ENCODE results near the gene ANXA11. TPM values are rescaled to one million over a fixed set of nuclear protein-coding genes. Genes with fewer than 3 reads are reported as not detected.
"Not testable (repeated sequence)": the region's sequence is repeated elsewhere in the genome, so short reads cannot be mapped to it uniquely, and the experiment has no call there.

The ANXA11 gene
- total and polyA plus RNA-seq, 2 of the 8 experiments (the other 6 are each of a cell fraction or from before 2014, with no cell fraction given): 40.5 to 84.9 TPM

DNA sequence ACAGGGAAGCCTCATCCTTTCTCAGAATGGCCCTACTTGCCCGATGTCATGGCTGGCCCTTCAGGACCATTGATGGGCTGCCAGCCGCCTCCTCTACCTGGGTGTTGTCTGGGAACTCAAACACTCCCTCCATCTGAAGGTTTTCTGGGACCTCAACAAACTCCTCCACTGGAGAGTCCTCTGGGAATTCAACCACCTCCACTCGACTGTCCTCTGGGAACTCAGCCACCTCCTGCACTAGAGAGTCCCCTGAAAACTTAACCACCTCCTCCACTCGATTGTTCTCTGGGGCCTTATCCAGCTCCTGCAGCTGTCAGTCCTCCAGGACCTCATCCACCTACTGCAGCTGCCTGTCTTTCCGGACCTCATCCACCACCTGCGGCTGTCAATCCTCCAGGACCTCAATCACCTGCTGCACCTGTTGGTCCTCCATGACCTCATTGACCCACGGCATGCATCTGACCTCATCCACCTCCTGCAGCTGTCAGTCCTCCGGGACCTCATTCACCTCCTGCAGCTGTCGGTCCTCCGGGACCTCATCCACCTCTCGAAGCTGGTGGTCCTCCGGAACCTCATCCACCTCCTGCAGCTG is 47.1 kb upstream of the ANXA11 start (continued):
- TF ChIP-seq CBX5 (IDR thresholded peaks at IDR 0.05; ENCODE audit: low read depth, low read length): no peak
- TF ChIP-seq CHD1 (IDR thresholded peaks at IDR 0.05; ENCODE audit: low read depth, low read length): no peak
- TF ChIP-seq GTF2F1 (IDR thresholded peaks at IDR 0.05; ENCODE audit: borderline replicate concordance, low read depth, low read length): no peak
- TF ChIP-seq SIN3A (conservative IDR thresholded peaks at IDR 0.05 in 1 of 2, IDR thresholded peaks at IDR 0.05 in 1 of 2; ENCODE audit: low read depth in 1 of 2, low read length in 2 of 2): no peak
- no peak for TF ChIP-seq SIRT6 (IDR thresholded peaks at IDR 0.05; ENCODE audit: low read length)
- TF ChIP-seq EGR1 (IDR thresholded peaks at IDR 0.05; ENCODE audit: borderline replicate concordance, low read depth, low read length): no peak

DNA sequence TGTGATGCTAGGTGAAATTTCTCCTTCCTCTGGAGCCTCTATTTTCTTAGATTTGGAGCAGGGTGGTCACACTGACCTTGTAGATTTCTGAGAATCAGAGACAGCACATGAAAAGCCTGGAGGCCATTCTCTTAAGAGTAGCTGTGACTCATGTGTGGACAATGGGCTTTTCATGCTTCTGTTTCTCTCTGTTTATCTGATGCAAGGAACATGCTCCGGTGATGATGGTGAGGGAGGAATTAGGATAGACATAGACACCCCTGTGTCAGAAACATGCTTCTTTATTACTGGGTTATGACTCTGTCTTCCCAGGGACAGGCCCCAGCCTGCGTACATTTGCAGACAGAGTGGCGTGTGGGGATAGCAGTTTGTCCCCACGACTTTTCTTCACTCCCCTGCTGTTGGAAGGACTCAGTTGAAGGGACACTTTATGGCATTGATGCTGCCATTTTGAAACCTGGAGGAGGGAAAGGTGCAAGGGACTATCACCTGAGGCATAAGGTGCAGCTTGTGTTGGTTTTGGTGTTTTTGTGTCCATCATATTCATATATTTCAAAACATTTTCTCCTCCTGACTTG is 46.5 kb upstream of the ANXA11 start:
- H3K79me2 ChIP-seq (ENCODE audit: control insufficient read depth in 1 of 2, insufficient read depth in 2 of 2, low read length in 2 of 2); H2BK15ac ChIP-seq (ENCODE audit: low read length); H3K18ac ChIP-seq (ENCODE audit: extremely low read depth, low read length); H3K4ac ChIP-seq (replicated peaks; ENCODE audit: insufficient read length, low read depth, low read length); H4K91ac ChIP-seq (replicated peaks; ENCODE audit: insufficient read length, low read length); H3K14ac ChIP-seq (ENCODE audit: insufficient read length); H2BK120ac ChIP-seq (replicated peaks; ENCODE audit: low read depth, low read length); FAIRE-seq; H4K8ac ChIP-seq (ENCODE audit: extremely low read depth, insufficient read depth, low read length); H2AFZ ChIP-seq (ENCODE audit: low read length); H3K23me2 ChIP-seq (ENCODE audit: low read depth, low read length); H2BK12ac ChIP-seq (ENCODE audit: low read depth, low read length); H3K27me3 ChIP-seq (replicated peaks in 1 of 4; ENCODE audit: control insufficient read depth in 3 of 4, extremely low read depth in 1 of 4, insufficient read depth in 3 of 4, low read length in 3 of 4); H3K4me1 ChIP-seq (replicated peaks in 1 of 4; ENCODE audit: control insufficient read depth in 3 of 4, insufficient read depth in 4 of 4, low read length in 3 of 4); H3K9ac ChIP-seq (replicated peaks in 1 of 4; ENCODE audit: extremely low read depth in 1 of 4, low read depth in 3 of 4, low read length in 3 of 4); H2AK5ac ChIP-seq (ENCODE audit: low read depth, low read length); DNase-seq (ENCODE audit: low read depth in 1 of 2, low spot score in 2 of 2); H2BK5ac ChIP-seq (ENCODE audit: low read depth, low read length); H3K4me2 ChIP-seq (ENCODE audit: insufficient read depth in 1 of 2, low read depth in 2 of 2, low read length in 2 of 2); H4K5ac ChIP-seq (ENCODE audit: insufficient read length, low read depth, low read length); H3K27ac ChIP-seq (ENCODE audit: low read depth, low read length); H4K20me1 ChIP-seq (replicated peaks in 1 of 2; ENCODE audit: control insufficient read depth in 1 of 2, insufficient read depth in 2 of 2, low read length in 2 of 2); H3K9me3 ChIP-seq (ENCODE audit: insufficient read depth in 2 of 2, low read depth in 1 of 2, low read length in 1 of 2); H3K36me3 ChIP-seq (ENCODE audit: control insufficient read depth in 2 of 4, insufficient read depth in 4 of 4, low read length in 3 of 4); H3K79me1 ChIP-seq (ENCODE audit: low read depth, low read length); H3K56ac ChIP-seq (replicated peaks; ENCODE audit: insufficient read length, low read depth, low read length); H3K4me3 ChIP-seq (ENCODE audit: extremely low read depth in 1 of 4, insufficient read depth in 2 of 4, low read depth in 3 of 4, low read length in 4 of 4); H2BK20ac ChIP-seq (ENCODE audit: low read length); H3K23ac ChIP-seq (ENCODE audit: insufficient read length): not testable (repeated sequence)
- CTCF ChIA-PET (ENCODE audit: partially characterized antibody): interaction anchor here (1.4 to 1.8 kb wide), 3 partner anchors 10 to 111 kb away, joined by 3 to 8 read pairs (median 4); no protein-coding TSS in a partner anchor
- POLR2A ChIA-PET (ENCODE audit: partially characterized antibody): interaction anchor here (1.2 kb wide), 1 partner anchor 29 kb away, joined by 3 read pairs; no protein-coding TSS in a partner anchor
- 81% methylated on average over 3 of the region's 4 CpGs; no CpG with 5 or more reads in 1 of the 2 experiments for WGBS, 2 experiments (ENCODE audit: extremely low coverage in 1 of 2, insufficient coverage in 1 of 2, insufficient read length in 1 of 2, insufficient replicate concordance in 2 of 2, low coverage in 1 of 2, low lambda C conversion rate in 2 of 2, missing lambda C conversion rate in 1 of 2)
